Dermis blood vessel endothelial cell (primary cell): ENCODE measurements around the gene BMERB1. TPM values are rescaled to one million over a fixed set of nuclear protein-coding genes. Genes with fewer than 3 reads are reported as not detected.

ENCODE experiments used
- DNase-seq: peaks from one replicate; pipeline ENCODE4 v3.0.0; 2010
- total RNA-seq: library from RNA; depleted of rRNA; stranded (reverse); fragments of >200 nt; gene quantifications from 2 replicates; pipeline ENCODE4 v1.2.3, GENCODE V29; 2014

BMERB1 gene
- total RNA-seq, 1 donor from 2014 or later: 12.6 TPM

DNA sequence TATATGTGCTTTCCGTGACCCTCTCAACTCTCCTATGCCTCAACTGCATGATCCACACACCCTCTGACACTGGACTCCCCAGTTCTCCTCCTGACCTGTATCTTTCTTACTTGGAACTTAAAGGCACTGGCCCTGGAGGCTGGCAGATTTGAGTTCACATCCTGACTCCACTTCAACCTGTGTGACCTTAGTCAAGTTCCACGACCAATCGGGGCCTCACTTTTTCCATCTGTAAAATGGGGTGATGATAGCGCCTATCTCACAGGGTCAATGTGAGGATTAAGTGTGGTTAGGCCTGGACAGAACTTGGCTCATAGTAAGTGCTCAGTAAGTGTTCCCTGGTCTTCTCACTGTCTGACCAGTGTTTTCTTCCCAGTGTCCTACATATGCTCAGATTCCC lies 183.5 kb downstream of the BMERB1 start:
- no peak for DNase-seq

DNA sequence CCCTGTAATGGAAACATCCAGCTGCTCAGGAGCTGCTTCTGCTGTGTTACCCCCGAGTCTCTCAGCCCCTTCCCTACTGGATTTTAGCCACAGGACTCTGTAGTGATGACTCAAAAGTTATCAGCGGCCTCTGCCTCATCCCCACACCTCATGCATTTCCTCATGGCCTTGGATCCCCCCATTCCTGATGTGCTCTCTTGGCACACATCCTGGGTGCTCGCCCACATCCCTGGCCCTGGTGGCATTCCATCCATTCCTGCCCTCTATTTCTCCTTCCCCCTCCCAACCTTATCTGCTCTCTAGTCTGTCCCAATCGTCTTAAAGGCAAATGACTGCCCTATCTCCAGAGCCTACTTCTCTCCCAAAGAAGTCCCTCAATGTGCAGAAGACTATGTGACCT lies 184.0 kb downstream of the BMERB1 start:
- no peak for DNase-seq

GRCh38 chr16:15620611-15621195 lies 186.3 kb downstream of the BMERB1 start:
- no peak for DNase-seq

DNA sequence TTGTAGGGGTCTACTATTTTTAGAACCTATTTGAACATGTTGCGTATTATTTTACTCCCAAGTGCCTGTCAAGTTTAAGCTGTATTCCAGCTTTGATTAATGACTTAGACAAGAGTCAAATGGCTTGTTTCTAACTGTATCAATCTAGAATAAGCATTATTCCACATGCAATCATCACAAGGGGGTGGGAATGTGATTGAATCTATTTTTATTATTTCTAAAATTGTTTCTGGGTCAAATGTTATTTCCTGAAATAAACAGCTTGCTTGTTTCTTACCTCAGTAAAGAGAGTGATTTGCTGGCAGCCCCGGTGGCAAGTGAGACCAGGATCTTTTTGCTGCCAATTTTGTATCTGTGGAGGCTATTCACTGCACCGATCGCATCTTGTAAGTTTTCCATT lies 187.1 kb downstream of the BMERB1 start:
- DNase-seq: no peak

DNA sequence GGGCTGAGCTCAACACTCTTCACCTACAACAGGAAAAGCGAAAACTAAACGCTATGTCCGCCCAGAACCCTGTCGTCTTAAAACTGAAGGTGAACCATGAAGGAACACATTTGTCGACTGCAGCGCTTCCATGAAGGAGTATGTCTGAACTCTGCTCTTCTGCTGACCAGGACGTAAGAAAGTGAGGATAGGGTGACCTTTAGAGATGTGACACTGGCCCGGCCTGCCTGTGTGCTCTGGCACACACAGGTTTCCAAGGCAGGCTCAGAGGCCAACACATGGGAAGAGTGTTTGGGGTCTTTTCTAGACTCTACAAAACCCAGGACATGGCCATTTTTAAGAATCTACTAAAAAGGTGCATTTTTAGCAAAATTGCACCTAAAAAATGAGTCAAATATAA lies 187.5 kb downstream of the BMERB1 start:
- no peak for DNase-seq

DNA sequence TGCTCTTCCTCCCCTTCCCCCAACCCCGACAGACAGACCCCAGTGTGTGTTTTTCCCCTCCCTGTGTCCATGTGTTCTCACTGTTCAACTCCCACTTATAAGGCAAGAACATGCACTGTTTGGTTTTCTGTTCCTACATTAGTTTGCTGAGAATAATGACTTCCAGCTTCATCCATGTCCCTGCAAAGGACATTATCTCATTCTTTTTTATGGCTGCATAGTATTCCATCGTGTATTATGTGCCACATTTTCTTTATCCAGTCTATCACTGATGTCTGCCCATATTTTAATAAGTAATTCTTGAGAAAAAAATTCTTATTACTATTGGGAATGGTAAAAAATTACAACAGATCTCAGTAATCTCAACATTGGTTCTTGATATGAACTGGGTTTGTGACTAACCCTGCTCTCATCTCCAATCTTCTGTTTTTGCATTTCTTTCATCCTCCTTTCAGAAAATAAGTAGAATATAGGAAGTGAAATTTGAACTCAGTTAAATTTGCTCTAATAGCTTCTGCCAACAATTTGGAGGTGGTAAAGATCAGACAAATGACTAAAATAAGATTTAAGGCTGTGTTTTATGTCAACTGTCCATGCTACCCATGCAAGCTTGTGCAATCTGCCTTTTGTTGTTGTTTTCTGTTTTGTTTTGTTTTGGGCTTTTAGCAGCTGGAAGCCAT lies 197.5 kb downstream of the BMERB1 start:
- DNase-seq: no peak

DNA sequence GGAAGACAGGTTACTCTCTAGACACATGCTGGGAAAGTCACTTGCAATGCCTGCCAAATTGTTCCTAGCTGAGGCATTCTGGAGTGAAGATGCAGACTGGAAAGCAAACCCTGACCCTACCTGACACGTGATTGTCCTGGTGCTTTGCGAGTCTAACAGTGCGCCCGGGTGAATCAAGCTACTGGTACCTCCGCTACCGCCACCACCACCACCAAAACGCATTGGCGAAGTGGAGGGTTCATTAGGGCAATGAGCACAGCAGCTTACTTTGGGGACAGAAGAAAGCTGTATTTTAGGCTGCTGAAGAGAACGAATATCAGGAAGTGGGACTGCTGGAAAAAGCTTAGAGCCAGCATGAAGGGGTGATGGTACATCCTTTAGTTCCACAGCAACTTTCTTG lies 201.5 kb downstream of the BMERB1 start:
- DNase-seq: no peak

GRCh38 chr16:15636392-15636873 lies 202.0 kb downstream of the BMERB1 start:
- peak; percentile 17 for DNase-seq

Other genes starting within 250 kb of the BMERB1 start
- gene NPIPA5, start 56.3 kb upstream of the BMERB1 start, total RNA-seq: 0.98 and 1.0 TPM in 2 replicates
- 0.19 and 0.34 TPM in 2 replicates for gene MPV17L, start 38.8 kb upstream of the BMERB1 start, total RNA-seq
- gene MARF1, start 208.6 kb downstream of the BMERB1 start, total RNA-seq: 15.3 and 24.2 TPM in 2 replicates
- 44.4 and 80.1 TPM in 2 replicates for gene NDE1, start 215.7 kb downstream of the BMERB1 start, total RNA-seq